ENCODE measurements around the gene LCE1B.

DNA sequence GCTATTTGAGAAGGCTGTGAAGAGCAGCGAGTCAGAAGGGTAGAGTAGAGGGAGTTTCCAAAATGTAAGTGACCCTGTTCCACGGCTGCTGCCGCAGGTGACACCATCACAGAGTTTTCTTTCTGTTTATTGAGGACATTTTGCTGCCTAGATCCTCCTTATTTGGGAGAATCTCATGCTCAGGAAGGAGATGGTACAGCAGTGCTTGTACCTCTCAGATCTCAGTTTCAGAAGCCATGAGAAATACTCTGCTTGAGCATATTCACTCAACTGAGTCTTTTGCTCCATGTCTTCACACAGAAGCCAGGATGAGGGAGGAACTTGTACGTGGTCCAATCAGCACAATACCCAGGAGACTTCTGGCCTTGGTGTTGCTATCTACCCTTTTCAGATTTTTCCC is 49.6 kb downstream of the LCE1B start:
- TF ChIP-seq, protein P1, sequence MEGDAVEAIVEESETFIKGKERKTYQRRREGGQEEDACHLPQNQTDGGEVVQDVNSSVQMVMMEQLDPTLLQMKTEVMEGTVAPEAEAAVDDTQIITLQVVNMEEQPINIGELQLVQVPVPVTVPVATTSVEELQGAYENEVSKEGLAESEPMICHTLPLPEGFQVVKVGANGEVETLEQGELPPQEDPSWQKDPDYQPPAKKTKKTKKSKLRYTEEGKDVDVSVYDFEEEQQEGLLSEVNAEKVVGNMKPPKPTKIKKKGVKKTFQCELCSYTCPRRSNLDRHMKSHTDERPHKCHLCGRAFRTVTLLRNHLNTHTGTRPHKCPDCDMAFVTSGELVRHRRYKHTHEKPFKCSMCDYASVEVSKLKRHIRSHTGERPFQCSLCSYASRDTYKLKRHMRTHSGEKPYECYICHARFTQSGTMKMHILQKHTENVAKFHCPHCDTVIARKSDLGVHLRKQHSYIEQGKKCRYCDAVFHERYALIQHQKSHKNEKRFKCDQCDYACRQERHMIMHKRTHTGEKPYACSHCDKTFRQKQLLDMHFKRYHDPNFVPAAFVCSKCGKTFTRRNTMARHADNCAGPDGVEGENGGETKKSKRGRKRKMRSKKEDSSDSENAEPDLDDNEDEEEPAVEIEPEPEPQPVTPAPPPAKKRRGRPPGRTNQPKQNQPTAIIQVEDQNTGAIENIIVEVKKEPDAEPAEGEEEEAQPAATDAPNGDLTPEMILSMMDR (optimal IDR thresholded peaks at IDR 0.05 in 1 of 3, IDR thresholded peaks at IDR 0.05 in 1 of 3, conservative IDR thresholded peaks at IDR 0.05 in 1 of 3; ENCODE audit: extremely low read depth in 1 of 3, insufficient read depth in 2 of 3, low read length in 3 of 3): no peak
- no peak for TF ChIP-seq EZH2 (IDR thresholded peaks at IDR 0.05; ENCODE audit: low read length)
